ENCODE data around the gene QKI. TPM values are rescaled to one million over a fixed set of nuclear protein-coding genes. Genes with fewer than 3 reads are reported as not detected.

QKI gene
- polyA plus RNA-seq, 1 donor from 2014 or later = 9.3 TPM

- Mint-ChIP-seq H3K4me3 (no peak overlapping the region), H3K27me3 (peaks cover 12% of the 10 kb centered on the region), H3K4me1 (peaks cover 0 to 8% (median 0%) of the 10 kb centered on the region in 3 donors), H3K36me3 (peaks cover 1% of the 10 kb centered on the region), H3K27ac (no peak overlapping the region), H3K9me3 (no peaks in the 10 kb centered on the region)
These were observed 14.0 kb upstream of the QKI start for GRCh38 chr6:163400509-163400908.

- Mint-ChIP-seq H3K36me3 (peaks cover under 1% of the 10 kb centered on the region), H3K27ac (no peak overlapping the region), H3K9me3 (no peaks in the 10 kb centered on the region), H3K4me3 (no peak overlapping the region), H3K4me1 (peaks cover 3 to 13% (median 7%) of the 10 kb centered on the region in 3 donors), H3K27me3 (peaks cover 12% of the 10 kb centered on the region)
These were observed 13.3 kb upstream of the QKI start for GRCh38 chr6:163401039-163401885.

GRCh38 chr6:163402616-163403015, 11.9 kb upstream of the QKI start:
- H3K4me1 Mint-ChIP-seq = peaks cover 3 to 11% (median 7%) of the 10 kb centered on the region in 3 donors
- no peaks in the 10 kb centered on the region for H3K9me3 Mint-ChIP-seq
- H3K4me3 Mint-ChIP-seq = no peak overlapping the region
- no peak overlapping the region for H3K27ac Mint-ChIP-seq
- H3K36me3 Mint-ChIP-seq = no peaks in the 10 kb centered on the region
- peaks cover 3% of the 10 kb centered on the region for H3K27me3 Mint-ChIP-seq

GRCh38 chr6:163404825-163405265, 9.7 kb upstream of the QKI start:
- H3K36me3 Mint-ChIP-seq = no peaks in the 10 kb centered on the region
- peak overlapping the region in 1 of 4 donors; percentile 46 for H3K4me3 Mint-ChIP-seq
- H3K4me1 Mint-ChIP-seq = peaks cover 3 to 11% (median 7%) of the 10 kb centered on the region in 3 donors
- no peak overlapping the region for H3K27ac Mint-ChIP-seq
- peaks cover 3% of the 10 kb centered on the region for H3K27me3 Mint-ChIP-seq
- no peaks in the 10 kb centered on the region for H3K9me3 Mint-ChIP-seq

GRCh38 chr6:163405412-163406309, 8.9 kb upstream of the QKI start:
- H3K4me3 Mint-ChIP-seq = peak overlapping the region; percentile 72 to 93 (median 87)
- H3K36me3 Mint-ChIP-seq = no peaks in the 10 kb centered on the region
- peaks cover 3 to 11% (median 7%) of the 10 kb centered on the region in 3 donors for H3K4me1 Mint-ChIP-seq
- H3K9me3 Mint-ChIP-seq = no peaks in the 10 kb centered on the region
- H3K27ac Mint-ChIP-seq = peak overlapping the region; percentile 15 to 87 (median 63)
- peaks cover 3% of the 10 kb centered on the region for H3K27me3 Mint-ChIP-seq

- Mint-ChIP-seq H3K9me3 (no peaks in the 10 kb centered on the region), H3K27ac (peak overlapping the region in 2 of 3 donors; percentile 15 to 63), H3K4me3 (peak overlapping the region; percentile 72 to 93 (median 87)), H3K27me3 (peaks cover 3% of the 10 kb centered on the region), H3K4me1 (peaks cover 4 to 14% (median 7%) of the 10 kb centered on the region in 3 donors), H3K36me3 (no peaks in the 10 kb centered on the region)
These were observed 8.2 kb upstream of the QKI start for GRCh38 chr6:163406366-163406765.

- Mint-ChIP-seq H3K4me3 (no peak overlapping the region), H3K36me3 (no peaks in the 10 kb centered on the region), H3K27ac (no peak overlapping the region), H3K27me3 (peaks cover 1% of the 10 kb centered on the region), H3K4me1 (peaks cover 4 to 15% (median 7%) of the 10 kb centered on the region in 3 donors), H3K9me3 (no peaks in the 10 kb centered on the region)
These were observed 7.7 kb upstream of the QKI start for GRCh38 chr6:163406830-163407229.

- Mint-ChIP-seq H3K36me3 (no peaks in the 10 kb centered on the region), H3K9me3 (no peaks in the 10 kb centered on the region), H3K27me3 (peaks cover 1% of the 10 kb centered on the region), H3K27ac (no peak overlapping the region), H3K4me3 (no peak overlapping the region), H3K4me1 (peaks cover 10 to 27% (median 15%) of the 10 kb centered on the region in 3 donors)
These were observed 6.0 kb upstream of the QKI start for GRCh38 chr6:163408352-163408991.

GRCh38 chr6:163409712-163410111, 4.8 kb upstream of the QKI start:
- Mint-ChIP-seq H3K27me3 (peaks cover 1% of the 10 kb centered on the region), H3K4me3 (peak overlapping the region in 1 of 4 donors; percentile 17), H3K4me1 (peaks cover 10 to 27% (median 15%) of the 10 kb centered on the region in 3 donors), H3K27ac (no peak overlapping the region), H3K9me3 (no peaks in the 10 kb centered on the region), H3K36me3 (no peaks in the 10 kb centered on the region)

GRCh38 chr6:163412341-163412740, 2.2 kb upstream of the QKI start:
- Mint-ChIP-seq H3K4me3 (peak overlapping the region; percentile 30 to 96 (median 89)), H3K36me3 (no peaks in the 10 kb centered on the region), H3K27ac (peak overlapping the region in 1 of 3 donors; percentile 99), H3K9me3 (no peaks in the 10 kb centered on the region), H3K27me3 (no peaks in the 10 kb centered on the region), H3K4me1 (peaks cover 12 to 33% (median 14%) of the 10 kb centered on the region in 3 donors)

GRCh38 chr6:163412801-163413344, 1.6 kb upstream of the QKI start:
- Mint-ChIP-seq H3K4me1 (peaks cover 13 to 38% (median 19%) of the 10 kb centered on the region in 3 donors), H3K27ac (peak overlapping the region; percentile 93 to 99 (median 95)), H3K36me3 (no peaks in the 10 kb centered on the region), H3K4me3 (peak overlapping the region; percentile 84 to 96 (median 90)), H3K9me3 (no peaks in the 10 kb centered on the region), H3K27me3 (no peaks in the 10 kb centered on the region)

GRCh38 chr6:163413345-163414116, 987 bp upstream of the QKI start:
- no peaks in the 10 kb centered on the region for H3K9me3 Mint-ChIP-seq
- H3K4me3 Mint-ChIP-seq = peak overlapping the region; percentile 84 to 96 (median 90)
- H3K36me3 Mint-ChIP-seq = no peaks in the 10 kb centered on the region
- peak overlapping the region; percentile 93 to 99 (median 95) for H3K27ac Mint-ChIP-seq
- peaks cover 16 to 42% (median 21%) of the 10 kb centered on the region in 3 donors for H3K4me1 Mint-ChIP-seq
- H3K27me3 Mint-ChIP-seq = no peaks in the 10 kb centered on the region

GRCh38 chr6:163414946-163415619, 565 bp downstream of the QKI start:
- H3K4me1 Mint-ChIP-seq = peaks cover 21 to 57% (median 35%) of the 10 kb centered on the region in 3 donors

More at GRCh38 chr6:163414946-163415619, 565 bp downstream of the QKI start:
- H3K27me3 Mint-ChIP-seq = no peaks in the 10 kb centered on the region
- H3K36me3 Mint-ChIP-seq = no peaks in the 10 kb centered on the region
- H3K9me3 Mint-ChIP-seq = no peaks in the 10 kb centered on the region
- H3K27ac Mint-ChIP-seq = peak overlapping the region; percentile 91 to 99 (median 92)
- H3K4me3 Mint-ChIP-seq = peak overlapping the region; percentile 89 to 97 (median 94)

All from IgD-negative memory B cell (primary cell).